NCI-H2107 treated with DMSO at 0.1 percent for 48 hours (cell line): ENCODE results near the gene TYMP.

ENCODE experiments used
- DNase-seq: peaks from one replicate; lab custom pipeline; 2025; ENCODE audit not compliant: unreplicated experiment; lab: John Stamatoyannopoulos, UW

Gene TYMP

DNA sequence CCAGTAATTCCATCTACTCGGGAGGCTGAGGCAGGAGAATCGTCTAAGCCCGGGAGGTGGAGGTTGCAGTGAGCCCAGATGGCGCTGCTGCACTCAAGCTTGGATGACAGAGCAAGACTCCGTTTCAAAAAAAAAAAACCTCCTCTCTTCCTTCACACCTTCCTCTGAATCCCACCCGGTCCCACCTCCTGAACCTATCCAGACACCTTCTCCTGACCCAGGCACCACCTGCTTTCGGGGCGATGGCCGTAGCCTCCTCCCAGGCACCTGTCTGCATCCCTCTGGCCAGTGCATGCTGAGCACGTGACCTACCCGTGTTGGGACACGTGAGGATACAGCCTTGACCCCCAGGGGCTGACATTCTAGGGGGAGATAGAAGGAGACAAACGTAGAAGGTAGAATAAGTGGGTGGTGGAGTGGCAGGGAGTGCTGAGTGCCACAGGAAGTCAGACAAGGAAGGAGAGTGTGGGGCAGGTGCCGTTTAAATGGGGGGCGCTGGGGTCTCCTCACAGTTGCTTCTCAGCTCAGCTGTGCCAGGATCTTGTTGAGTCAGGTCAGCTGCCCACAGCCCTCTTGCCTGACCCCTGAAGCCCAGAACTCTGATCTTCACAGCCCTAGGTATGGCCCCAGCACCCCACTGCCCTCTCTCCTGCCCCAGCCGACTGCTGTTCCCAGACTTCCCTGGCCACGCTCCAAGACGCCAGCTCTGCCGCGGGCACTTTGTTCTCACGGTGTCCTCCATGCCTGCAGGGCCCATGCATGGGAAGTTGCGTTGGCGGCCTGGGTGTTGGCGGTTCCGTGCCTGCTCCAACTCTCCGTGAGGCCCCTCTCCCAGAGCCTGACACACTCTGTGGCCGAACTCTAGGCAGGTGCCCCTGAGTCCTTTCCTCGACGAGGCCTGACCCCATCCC lies 44.3 kb downstream of the TYMP start:
- no peak for DNase-seq

DNA sequence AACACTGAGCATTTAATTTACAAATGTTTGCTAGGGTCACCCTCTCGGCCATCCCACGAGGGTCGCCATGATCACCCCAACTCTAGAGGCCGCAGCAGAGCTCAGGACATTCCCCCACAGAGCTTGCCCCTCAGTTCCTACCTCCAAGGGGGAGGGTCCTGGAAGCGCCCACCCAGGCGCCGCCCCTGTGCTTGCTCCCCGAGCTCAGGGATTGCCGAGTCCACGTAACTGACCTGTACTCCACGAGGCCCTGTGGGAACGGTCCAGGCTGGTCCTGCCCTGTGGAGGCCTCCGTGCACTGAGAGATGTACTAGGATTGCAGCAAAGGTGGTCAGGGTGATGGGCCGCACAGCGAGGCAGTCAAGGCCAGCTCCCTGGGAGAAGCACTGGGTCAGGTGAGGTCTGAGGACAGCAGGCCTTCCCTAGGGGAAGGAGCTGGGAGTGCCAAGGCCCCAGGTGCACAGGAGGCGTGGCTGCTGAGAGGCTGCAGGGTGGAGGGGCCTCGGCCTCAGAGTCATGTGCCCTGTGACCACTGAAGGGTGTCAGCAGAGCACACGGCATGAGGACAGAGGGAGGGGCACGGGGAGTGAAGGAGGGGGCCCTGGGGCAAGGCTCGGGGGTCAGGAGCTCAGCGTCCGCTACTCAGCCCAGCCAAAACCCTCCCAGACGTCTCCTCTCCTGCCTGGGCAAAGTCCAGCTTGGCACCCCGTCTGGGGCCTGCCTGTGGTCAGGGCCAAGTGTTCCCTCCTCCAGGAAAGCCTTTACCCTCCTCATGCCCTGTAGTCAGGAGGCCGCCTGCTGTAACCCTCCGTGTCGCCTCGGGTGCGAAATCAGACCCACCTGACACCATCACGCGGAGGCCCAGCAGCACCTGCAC lies 45.6 kb downstream of the TYMP start:
- no peak for DNase-seq

DNA sequence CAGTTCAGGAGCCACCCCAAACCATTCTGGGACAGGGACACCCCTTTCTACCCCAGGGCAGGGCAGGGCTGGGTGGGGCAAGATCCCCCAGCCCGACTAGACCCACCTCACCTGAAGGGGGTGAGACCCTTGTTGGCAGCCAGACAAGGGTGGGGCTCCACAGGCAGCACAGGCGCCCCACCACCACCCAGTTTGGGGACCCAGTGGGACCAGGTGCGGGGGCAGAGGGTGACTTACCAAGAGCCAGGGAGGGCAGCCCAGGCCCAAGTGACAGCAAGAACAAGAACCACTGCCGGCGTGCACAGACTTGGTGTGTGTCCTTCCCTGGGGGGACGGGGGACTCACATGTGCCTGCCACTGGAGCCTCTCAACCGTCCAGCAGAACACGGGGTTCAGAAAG lies 46.3 kb downstream of the TYMP start:
- DNase-seq = no peak

DNA sequence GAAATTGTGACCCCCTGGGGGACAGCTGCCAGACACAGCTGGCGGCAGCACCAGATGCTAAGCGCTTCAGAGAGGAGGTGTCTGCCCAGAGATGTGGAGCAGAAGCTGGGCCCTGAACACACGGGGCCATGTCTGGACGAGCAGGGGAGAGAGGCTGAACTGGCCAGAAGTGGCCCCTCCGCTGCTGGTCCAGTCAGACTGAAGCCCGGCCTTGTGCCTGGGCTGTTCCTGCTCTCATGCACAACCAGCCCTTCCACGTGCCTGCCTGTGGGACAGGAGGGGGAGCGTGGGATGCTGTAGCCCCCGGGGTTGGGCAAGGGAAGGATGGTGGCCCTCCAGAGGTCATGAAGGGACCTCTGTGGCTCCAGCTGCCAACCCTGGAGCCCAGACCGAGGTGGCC lies 46.7 kb downstream of the TYMP start:
- no peak for DNase-seq

DNA sequence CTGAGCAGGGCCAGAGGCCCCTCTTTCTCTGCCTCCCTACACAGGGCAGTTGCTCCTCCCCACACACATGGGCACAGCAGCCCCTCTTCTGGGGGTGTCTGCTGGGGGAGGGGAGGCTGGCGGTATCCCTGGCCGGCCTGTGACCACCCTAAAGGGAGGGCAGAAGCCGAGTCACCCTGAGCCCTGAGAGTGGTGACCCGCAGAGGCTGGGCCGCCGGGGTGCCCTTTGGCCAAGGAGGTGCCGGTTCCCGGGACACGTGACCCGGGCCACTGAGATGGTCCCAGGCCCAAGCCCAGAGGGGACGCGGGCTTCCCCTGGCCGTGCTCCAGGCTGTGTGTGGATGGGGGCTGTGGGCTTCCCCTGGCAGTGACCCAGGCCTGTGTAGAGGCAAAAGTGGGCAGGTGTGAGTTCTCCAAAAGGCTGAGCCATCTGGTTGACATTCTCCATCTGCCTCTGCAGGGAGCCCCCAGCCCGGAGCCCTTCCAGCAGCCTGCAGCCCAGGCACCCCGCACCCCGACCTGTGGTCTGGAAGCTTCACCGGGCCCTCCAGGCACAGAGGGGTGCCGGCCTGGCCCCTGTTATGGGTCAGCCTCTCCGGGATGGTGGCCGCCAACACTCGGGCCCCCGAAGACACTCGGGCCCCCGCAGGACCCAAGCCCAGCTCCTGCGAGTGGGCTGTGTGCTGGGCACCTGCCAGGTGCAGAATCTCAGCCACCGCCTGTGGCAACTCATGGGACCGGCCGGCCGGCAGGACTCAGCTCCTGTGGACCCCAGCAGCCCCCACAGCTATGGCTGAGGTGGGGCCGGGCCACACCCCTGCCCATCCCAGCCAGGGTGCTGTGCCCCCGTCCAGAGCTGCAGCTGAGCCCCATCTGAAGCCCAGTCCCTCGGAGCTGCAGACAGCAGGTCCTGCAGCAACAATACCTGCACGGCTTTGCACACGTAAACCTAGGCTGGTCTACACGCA lies 47.4 kb downstream of the TYMP start:
- no peak for DNase-seq

DNA sequence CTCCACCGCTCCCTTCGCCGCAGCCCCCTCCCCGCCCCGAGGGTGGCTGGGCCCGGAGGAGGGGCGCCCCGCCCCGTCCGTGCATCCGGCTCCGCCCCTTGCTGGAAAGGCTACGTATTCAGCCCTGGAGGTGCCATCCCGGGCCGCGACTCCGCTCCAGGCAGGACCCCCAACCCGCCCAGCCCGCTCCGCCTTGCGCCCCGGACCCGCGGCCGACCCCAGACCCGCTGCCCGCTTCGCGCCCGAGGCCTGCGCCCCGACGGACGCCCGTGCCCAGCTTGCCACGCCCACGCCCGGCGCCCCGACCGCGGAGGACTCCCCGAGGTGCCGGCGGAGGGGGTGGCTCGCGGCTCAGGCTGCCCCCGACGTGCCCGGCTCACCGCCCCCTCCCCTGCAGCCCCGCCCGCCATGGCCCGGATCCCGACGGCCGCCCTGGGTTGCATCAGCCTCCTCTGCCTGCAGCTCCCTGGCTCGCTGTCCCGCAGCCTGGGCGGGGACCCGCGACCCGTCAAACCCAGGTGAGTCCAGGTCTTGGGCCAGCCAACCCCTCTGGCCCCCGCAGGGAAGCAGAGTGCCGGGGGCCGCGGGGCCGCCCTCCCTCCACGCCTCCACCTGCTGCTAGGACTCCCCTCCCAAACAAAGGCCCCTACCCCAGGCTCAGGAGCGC lies 48.2 kb downstream of the TYMP start, which contains the start of gene ADM2:
TSS of gene ADM2 (plus strand) at position 104 of the 667 bp plus-strand sequence. CDS start at position 409, 305 bp downstream.
- DNase-seq = no peak

DNA sequence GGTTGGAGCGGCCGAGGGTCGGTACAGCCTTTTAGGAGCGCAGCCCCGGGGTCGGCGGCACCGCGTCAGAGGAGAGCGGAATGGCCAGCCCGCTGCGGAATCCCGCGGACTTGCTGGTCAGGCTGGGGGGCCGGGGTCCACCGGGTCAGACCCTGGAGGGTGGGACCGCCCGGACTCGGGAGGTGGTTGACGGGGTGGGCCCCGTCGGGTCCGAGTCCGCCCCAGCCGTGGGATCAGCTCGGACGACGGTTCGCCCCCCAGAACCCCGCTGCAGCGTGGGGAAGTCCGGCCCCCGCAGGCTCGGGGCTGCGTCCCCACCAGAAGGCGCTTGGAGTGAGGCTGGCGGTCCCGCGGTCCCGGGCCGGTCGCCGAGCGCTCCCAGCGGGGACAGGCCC lies 48.8 kb downstream of the TYMP start:
- no peak for DNase-seq

DNA sequence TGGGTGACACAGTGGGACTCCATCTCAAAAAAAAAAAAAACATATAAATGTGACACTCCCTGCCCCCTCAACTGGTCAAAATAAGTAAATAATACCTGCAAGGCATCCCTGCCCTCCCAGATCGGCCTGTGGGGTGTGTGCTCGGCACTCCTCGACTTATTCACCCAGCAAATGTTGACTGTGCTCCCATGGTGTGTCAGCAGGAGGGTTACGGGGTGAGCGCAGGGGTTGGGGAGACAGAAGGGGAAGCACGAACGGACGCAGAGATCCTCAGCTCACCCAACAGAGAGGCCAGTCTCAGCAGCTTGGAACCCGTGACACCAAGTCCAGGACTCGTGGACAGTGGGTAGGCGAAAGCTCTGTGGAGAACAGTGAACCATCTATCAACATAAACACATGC lies 50.1 kb downstream of the TYMP start:
- DNase-seq = no peak

DNA sequence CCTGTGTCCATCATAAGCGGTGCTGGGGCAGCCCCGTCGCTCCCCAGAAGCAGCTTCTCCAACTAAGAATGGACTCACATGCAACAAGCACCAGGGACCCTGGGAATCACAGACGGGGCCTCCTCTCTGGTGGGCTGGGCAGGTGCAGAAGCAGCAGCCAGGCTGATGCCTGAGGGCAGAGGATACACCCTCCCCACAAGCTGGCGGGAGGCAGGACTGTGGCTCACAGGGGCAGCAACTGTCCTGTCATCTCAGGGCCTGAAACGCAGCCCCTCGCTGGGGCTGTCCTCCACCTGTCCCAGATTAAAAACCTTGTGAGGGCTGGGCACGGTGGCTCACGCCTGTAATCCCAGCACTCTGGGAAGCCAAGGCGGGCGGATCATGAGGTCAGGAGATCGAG lies 51.9 kb downstream of the TYMP start:
- no peak for DNase-seq

DNA sequence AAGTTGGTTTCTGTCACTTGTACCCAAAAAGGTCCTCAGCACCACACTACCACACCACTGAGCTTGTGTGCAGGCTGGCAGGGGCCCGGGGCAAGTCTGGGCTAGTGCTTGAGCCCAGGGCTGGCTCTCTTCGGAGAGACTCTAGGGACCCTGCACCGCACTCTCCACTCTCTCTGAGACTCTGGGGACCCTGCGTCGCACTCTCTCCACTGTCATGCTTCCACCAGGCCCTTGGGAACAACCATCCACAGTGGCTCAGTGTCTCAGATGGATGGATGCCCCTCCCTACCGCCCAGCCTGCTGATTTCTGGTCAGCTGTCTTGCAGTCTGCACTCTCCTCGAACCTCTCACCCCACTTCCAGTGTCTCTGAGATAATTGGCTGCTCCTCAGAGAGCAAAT lies 52.9 kb downstream of the TYMP start:
- DNase-seq = no peak
